ENCODE results near the gene MRPL4. TPM values are rescaled to one million over a fixed set of nuclear protein-coding genes. Genes with fewer than 3 reads are reported as not detected.

Gene MRPL4
- total and polyA plus RNA-seq, 2 experiments from 2014 or later, result 92.0 to 171 TPM

DNA sequence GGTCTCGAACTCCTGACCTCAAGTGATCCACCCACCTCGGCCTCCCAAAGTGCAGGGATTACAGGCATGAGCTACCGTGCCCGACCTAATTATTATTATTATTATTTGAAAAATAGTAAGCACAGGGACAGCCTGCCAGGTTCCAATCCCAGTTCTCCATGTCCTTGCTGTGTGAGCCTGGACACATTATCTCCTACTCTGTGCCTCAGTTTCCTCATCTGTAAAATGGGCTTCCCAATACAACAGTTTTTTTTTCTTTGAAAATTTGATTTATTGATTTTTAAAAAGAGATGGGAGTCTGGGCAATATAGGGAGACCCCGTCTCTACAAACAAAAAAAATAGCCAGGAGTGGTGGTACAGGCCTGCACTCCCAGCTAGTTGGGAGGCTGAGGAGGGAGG lies 54.3 kb downstream of the MRPL4 start:
- DNase-seq (ENCODE audit: low spot score), result no peak
- Histone ChIP-seq H3K27me3 (ENCODE audit: insufficient read depth) (no peaks in the 10 kb centered on the region), H3K4me3 (no peak overlapping the region), H3F3A (replicated peaks; ENCODE audit: low read depth) (no peaks in the 10 kb centered on the region), H3K9me2 (ENCODE audit: insufficient read depth) (no peaks in the 10 kb centered on the region), H3K4me2 (no peak overlapping the region), H3K4me1 (ENCODE audit: insufficient read depth) (no peaks in the 10 kb centered on the region), H3K36me3 (ENCODE audit: insufficient read depth) (no peaks in the 10 kb centered on the region), H2AFZ (no peak overlapping the region), H4K20me1 (replicated peaks; ENCODE audit: insufficient read depth) (no peaks in the 10 kb centered on the region), H3K27ac (ENCODE audit: low read depth) (no peak overlapping the region), H3K79me2 (replicated peaks; ENCODE audit: insufficient read depth) (no peaks in the 10 kb centered on the region)
- Mint-ChIP-seq H3K4me3 (no peak overlapping the region), H3K27ac (no peak overlapping the region), H3K4me1 (no peaks in the 10 kb centered on the region), H3K27me3 (ENCODE audit: insufficient read depth, low read depth, poor library complexity) (peaks cover 21% of the 10 kb centered on the region), H3K36me3 (ENCODE audit: low read depth) (no peaks in the 10 kb centered on the region), H3K9me3 (no peaks in the 10 kb centered on the region)
- ATAC-seq, result no peak
- no peak for TF ChIP-seq ZNF114 (CRISPR knock-in tag; IDR thresholded peaks at IDR 0.05)
- no peak for TF ChIP-seq EZH2 (IDR thresholded peaks at IDR 0.05; ENCODE audit: low read depth, unreplicated experiment)
- no peak for TF ChIP-seq ZNF331 (CRISPR knock-in tag; IDR thresholded peaks at IDR 0.05; ENCODE audit: low read depth)
- TF ChIP-seq STAT1 (IDR thresholded peaks at IDR 0.05; ENCODE audit: unreplicated experiment), result no peak
- TF ChIP-seq, protein P1, sequence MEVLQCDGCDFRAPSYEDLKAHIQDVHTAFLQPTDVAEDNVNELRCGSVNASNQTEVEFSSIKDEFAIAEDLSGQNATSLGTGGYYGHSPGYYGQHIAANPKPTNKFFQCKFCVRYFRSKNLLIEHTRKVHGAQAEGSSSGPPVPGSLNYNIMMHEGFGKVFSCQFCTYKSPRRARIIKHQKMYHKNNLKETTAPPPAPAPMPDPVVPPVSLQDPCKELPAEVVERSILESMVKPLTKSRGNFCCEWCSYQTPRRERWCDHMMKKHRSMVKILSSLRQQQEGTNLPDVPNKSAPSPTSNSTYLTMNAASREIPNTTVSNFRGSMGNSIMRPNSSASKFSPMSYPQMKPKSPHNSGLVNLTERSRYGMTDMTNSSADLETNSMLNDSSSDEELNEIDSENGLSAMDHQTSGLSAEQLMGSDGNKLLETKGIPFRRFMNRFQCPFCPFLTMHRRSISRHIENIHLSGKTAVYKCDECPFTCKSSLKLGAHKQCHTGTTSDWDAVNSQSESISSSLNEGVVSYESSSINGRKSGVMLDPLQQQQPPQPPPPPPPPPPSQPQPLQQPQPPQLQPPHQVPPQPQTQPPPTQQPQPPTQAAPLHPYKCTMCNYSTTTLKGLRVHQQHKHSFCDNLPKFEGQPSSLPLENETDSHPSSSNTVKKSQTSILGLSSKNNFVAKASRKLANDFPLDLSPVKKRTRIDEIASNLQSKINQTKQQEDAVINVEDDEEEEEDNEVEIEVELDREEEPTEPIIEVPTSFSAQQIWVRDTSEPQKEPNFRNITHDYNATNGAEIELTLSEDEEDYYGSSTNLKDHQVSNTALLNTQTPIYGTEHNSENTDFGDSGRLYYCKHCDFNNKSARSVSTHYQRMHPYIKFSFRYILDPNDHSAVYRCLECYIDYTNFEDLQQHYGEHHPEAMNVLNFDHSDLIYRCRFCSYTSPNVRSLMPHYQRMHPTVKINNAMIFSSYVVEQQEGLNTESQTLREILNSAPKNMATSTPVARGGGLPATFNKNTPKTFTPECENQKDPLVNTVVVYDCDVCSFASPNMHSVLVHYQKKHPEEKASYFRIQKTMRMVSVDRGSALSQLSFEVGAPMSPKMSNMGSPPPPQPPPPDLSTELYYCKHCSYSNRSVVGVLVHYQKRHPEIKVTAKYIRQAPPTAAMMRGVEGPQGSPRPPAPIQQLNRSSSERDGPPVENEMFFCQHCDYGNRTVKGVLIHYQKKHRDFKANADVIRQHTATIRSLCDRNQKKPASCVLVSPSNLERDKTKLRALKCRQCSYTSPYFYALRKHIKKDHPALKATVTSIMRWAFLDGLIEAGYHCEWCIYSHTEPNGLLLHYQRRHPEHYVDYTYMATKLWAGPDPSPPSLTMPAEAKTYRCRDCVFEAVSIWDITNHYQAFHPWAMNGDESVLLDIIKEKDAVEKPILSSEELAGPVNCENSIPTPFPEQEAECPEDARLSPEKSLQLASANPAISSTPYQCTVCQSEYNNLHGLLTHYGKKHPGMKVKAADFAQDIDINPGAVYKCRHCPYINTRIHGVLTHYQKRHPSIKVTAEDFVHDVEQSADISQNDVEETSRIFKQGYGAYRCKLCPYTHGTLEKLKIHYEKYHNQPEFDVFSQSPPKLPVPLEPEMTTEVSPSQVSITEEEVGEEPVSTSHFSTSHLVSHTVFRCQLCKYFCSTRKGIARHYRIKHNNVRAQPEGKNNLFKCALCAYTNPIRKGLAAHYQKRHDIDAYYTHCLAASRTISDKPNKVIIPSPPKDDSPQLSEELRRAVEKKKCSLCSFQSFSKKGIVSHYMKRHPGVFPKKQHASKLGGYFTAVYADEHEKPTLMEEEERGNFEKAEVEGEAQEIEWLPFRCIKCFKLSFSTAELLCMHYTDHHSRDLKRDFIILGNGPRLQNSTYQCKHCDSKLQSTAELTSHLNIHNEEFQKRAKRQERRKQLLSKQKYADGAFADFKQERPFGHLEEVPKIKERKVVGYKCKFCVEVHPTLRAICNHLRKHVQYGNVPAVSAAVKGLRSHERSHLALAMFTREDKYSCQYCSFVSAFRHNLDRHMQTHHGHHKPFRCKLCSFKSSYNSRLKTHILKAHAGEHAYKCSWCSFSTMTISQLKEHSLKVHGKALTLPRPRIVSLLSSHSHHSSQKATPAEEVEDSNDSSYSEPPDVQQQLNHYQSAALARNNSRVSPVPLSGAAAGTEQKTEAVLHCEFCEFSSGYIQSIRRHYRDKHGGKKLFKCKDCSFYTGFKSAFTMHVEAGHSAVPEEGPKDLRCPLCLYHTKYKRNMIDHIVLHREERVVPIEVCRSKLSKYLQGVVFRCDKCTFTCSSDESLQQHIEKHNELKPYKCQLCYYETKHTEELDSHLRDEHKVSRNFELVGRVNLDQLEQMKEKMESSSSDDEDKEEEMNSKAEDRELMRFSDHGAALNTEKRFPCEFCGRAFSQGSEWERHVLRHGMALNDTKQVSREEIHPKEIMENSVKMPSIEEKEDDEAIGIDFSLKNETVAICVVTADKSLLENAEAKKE (CRISPR knock-in tag; IDR thresholded peaks at IDR 0.05), result no peak
- TF ChIP-seq, protein P2, sequence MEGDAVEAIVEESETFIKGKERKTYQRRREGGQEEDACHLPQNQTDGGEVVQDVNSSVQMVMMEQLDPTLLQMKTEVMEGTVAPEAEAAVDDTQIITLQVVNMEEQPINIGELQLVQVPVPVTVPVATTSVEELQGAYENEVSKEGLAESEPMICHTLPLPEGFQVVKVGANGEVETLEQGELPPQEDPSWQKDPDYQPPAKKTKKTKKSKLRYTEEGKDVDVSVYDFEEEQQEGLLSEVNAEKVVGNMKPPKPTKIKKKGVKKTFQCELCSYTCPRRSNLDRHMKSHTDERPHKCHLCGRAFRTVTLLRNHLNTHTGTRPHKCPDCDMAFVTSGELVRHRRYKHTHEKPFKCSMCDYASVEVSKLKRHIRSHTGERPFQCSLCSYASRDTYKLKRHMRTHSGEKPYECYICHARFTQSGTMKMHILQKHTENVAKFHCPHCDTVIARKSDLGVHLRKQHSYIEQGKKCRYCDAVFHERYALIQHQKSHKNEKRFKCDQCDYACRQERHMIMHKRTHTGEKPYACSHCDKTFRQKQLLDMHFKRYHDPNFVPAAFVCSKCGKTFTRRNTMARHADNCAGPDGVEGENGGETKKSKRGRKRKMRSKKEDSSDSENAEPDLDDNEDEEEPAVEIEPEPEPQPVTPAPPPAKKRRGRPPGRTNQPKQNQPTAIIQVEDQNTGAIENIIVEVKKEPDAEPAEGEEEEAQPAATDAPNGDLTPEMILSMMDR (conservative IDR thresholded peaks at IDR 0.05; ENCODE audit: low read depth in 2 of 2), result no peak
- TF ChIP-seq CREB1 (CRISPR knock-in tag; IDR thresholded peaks at IDR 0.05; ENCODE audit: low read depth), result no peak
- TF ChIP-seq POLR2AphosphoS5 (IDR thresholded peaks at IDR 0.05; ENCODE audit: low read depth), result no peak
- TF ChIP-seq, protein P3, sequence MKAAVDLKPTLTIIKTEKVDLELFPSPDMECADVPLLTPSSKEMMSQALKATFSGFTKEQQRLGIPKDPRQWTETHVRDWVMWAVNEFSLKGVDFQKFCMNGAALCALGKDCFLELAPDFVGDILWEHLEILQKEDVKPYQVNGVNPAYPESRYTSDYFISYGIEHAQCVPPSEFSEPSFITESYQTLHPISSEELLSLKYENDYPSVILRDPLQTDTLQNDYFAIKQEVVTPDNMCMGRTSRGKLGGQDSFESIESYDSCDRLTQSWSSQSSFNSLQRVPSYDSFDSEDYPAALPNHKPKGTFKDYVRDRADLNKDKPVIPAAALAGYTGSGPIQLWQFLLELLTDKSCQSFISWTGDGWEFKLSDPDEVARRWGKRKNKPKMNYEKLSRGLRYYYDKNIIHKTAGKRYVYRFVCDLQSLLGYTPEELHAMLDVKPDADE (IDR thresholded peaks at IDR 0.05), result no peak
- TF ChIP-seq EZH2phosphoT487 (IDR thresholded peaks at IDR 0.05; ENCODE audit: unreplicated experiment), result no peak
- TF ChIP-seq JUNB (IDR thresholded peaks at IDR 0.05; ENCODE audit: unreplicated experiment), result no peak
